GM19023 (cell line): ENCODE data around the gene RPL36.
A peak's percentile ranks its signal among the peaks of the same experiment; 100 is the strongest.

Experiments used
- ATAC-seq: cut with Tn5 transposase; IDR thresholded peaks from one replicate; pipeline ENCODE4 v1.9.1; 2021; ENCODE audit warnings: mild to moderate bottlenecking, moderate library complexity; ENCODE audit not compliant: unreplicated experiment

The RPL36 gene

GRCh38 chr19:5690125-5690954 lies at the start of gene RPL36:
Gene RPL36 (plus strand): TSS chr19:5690295. CDS start chr19:5690508, 213 bp downstream.
- peak; percentile 50 for ATAC-seq

GRCh38 chr19:5641171-5641570 lies 48.9 kb upstream of the RPL36 start:
- ATAC-seq, result no peak

DNA sequence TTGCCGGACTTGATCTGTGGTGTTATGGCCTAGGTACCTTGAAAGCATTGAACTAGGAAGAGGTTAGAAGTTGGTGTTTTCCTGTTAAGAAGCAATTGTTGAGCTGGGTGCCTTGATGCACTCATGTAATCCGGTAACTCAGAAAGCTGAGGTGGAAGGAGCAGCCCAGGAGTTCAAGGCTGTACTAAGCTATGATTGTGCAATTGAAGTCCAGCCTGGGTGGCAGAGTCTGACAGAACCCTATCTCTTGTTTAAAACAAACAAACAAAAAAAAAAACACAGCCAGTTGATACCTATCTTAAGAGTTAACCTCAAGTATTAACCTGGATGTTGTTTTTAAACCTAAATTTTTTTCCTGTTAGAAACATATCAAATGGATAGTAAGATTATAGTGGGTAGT lies 47.9 kb upstream of the RPL36 start:
- ATAC-seq, result no peak

DNA sequence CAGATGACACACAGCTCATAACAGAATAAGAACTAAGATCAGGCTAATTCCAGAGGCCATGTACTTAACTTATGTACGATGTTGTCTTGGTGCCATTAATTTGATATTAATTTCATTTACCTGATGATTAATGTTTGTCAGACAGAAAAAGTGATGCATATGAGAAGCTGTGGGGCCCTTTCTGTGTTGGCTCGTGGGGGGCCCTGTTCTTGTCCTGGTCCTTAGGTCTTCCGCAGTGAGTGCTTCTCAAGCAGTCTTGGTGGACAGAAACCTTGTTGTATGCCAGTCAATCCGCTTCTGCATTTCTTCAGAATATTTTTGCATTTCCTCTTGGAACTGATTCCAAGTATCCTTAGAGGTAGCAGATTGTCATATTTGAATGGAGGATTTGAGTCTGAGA lies 47.0 kb upstream of the RPL36 start:
- ATAC-seq, result no peak

DNA sequence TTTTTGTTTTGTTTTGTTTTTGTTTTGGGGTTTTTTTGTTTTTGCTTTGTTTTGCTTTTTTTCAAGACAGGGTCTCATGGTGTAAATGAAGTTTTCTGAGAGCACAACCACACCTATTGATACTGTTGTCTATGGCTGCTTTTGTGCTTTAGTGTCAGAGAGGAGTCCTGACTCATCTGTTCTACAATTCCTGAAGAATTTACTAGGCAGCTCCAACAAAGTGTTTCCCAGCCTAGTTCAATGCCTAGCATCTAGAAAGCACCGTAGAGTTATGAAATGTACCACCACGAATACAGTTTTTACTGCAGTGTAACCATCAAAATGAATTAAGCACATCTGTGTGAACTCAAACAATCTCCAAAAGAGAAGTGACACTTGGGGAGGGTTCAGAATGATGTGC lies 46.1 kb upstream of the RPL36 start:
- no peak for ATAC-seq

GRCh38 chr19:5645409-5645808 lies 44.7 kb upstream of the RPL36 start:
- ATAC-seq, result no peak

DNA sequence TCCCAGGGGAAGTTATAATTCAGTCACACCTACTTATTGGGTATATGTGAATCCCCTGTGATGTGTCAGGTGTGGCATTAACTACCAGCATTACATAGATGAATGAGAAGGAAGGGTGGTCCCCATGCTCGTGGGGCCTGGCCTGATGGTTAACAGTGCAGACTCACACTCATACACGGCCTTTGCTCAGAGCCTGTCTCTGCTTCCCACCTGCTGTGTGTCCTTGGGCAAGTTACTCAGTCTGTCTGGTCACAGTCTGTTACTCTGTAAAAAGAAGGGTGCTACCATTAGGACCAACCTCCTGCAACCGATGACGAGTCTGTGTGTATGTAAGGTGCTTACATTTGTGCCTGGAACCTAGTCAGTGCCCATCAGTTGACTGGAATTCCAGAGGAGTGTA lies 43.4 kb upstream of the RPL36 start:
- no peak for ATAC-seq

DNA sequence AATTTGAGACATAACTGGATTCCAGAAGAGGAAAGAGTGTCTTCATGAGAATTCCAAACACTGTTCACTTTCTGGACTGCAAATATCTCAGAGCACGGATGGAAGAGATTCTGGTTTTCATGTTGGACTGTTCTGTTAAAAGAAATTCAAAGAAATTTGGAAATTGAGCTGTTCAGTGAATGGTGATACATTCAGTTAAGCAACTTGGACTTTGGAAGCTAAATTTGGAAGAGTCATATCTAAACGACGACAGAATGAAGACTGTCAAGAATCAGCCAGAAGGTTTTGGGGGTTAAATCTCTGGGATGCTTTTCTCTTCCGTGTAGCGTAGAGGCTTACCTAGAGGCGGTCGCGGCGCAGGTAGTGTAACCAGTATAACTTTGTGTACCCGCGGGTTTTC lies 41.6 kb upstream of the RPL36 start:
- no peak for ATAC-seq

DNA sequence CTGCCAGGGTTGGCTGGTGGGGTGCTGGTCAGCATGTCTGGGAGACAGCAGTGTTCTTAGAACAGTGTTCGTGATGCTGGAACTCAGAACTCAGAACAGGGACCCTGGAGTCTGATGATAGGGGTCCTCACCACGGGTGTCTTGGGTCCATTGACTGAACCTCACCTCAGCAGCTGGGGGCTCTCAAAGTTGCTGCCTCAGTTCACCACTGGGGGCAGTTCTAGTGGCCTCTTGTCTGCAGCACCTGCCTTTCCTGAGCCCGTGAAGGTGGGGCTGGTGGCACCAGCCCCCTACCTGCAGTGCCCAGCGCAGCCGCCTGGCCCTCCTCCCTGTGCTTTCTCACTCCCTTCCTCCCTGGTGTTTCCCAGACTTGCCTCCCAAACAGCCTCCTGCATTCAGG lies 38.7 kb upstream of the RPL36 start:
- no peak for ATAC-seq

DNA sequence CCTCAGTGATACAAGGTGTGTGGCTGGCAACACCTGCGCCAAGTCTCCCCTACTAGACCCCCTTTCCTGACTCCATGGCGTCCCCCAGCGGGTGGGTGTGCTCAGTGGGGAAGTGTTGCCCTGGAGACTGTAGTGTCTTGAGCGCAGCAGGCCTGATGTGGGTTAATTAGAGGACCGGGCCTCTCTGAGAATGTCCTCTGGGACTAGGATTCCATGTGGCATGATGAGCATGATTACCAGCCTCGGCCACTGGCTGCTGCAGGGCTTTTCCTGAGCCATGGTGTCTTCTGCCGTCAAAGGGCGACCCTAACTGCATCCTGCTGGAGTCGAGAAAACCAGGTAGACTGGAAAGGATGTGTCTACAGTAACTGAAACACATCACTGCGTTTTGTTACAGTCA lies 37.8 kb upstream of the RPL36 start:
- ATAC-seq, result no peak

- no peak for ATAC-seq
These were observed 35.2 kb upstream of the RPL36 start for GRCh38 chr19:5654931-5655330.

DNA sequence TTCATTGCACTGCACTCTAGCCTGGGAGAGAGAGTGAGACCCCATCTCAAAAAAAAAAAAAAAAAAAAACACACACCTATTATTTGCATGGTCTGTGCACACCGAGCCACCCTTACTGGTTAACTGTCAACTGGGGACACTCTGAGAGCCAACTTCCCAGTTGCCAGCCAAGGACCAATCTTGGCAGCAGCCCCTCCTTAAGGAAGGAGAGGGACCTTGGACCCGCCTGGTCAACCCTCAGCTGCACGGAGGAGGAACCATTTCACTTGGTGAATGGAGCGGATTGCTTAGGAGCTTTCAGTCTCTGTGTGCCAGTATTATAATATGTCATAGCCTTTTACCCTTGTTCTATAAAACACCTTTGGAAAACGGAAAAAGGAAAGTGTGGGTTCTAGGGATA lies 34.7 kb upstream of the RPL36 start:
- no peak for ATAC-seq

- no peak for ATAC-seq
These were observed 28.6 kb upstream of the RPL36 start for GRCh38 chr19:5661483-5661882.

- ATAC-seq, result no peak
These were observed 26.2 kb upstream of the RPL36 start for GRCh38 chr19:5663904-5664303.

- ATAC-seq, result no peak
These were observed 25.6 kb upstream of the RPL36 start for GRCh38 chr19:5664515-5664914.

DNA sequence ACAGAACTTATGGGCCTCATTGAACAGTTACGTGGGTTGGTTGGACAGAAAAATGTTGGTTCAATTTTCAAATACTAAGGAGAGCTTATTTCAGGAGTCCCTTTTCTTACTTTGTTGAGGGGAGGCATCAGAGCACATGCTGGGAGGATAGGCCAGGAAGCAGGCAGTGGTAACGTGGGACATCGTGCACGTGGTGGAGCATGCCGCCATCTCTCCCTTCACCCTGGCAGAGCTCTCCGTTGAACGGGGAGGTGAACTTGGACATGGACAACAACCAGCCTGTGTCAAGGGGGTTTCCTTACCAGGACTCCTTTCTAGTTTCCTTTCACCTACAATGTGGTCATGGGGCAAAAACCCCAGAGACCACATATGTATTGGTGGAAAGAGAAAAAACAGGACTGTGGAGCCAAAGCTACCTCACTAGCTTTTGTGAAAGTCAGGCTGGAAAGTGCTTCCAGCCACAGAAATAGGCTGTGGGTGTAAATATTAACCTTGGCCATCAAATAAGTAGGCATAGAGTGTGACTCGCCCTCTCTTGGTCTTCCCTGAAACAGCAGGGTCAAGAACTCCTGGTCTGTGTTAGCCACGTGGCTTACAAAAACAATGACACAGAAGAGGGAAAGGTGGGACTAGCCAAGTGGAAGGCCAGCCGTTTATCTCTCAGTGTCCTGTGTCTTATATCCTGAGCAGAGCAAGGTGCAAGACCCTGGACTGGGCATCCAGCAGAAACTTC lies 24.1 kb upstream of the RPL36 start:
- ATAC-seq, result no peak

GRCh38 chr19:5666921-5667610 lies 23.0 kb upstream of the RPL36 start:
- no peak for ATAC-seq

DNA sequence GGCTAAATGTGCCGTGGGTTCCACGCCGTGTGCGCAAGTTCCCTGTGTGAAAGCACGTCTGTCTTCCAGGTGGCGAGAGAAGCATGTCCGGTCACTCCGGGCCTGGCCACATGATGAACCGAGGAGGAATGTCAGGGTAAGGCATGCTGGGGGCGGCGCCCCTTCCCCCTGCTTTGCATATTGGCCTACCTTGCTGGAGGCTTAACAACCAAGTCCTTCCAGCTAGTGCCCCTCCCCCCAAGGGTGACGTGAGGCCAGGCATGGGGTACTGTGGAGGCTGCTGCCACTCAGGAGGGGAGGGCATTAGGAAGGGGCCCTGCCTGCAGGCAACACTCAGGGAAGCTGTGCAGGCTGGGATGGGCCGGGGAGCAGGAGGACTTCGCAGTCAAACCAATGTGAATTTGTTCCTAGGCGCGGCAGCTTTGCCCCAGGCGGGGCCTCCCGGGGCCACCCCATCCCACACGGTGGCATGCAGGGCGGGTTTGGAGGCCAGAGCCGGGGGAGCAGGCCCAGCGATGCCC lies 22.3 kb upstream of the RPL36 start:
- ATAC-seq, result no peak

DNA sequence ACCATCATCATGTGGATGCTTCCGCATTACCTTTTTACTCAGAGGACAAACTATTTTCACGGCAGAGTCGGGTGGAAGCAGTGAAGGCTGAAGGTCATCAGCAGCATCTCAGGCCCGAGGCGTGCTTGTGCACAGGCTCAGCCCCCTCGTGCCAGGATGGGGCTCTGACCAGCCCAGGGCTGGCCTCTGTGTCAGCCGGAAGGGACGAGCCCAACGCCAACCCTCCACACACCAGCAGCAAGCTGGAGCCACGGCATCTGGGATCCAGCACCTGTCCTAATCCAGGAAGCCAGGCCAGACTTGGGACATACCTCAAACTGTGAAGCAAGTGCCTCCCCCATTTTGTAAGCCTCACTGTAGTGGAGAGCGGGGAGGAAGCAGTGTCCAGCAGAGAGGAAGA lies 20.9 kb upstream of the RPL36 start:
- no peak for ATAC-seq

- no peak for ATAC-seq
These were observed 18.5 kb upstream of the RPL36 start for GRCh38 chr19:5671600-5671999.

- ATAC-seq, result no peak
These were observed 17.2 kb upstream of the RPL36 start for GRCh38 chr19:5672708-5673459.
